HEK293 (cell line): Measurements from ENCODE around the gene TRAPPC2L.

Source experiments
- CTCF ChIA-PET: fragments of 350-600 bp; formaldehyde crosslinking; extraction: SDS; loops from one replicate; lab custom pipeline; 2021; ENCODE audit warnings: antibody characterized with exemption; lab: Yijun Ruan, JAX
- POLR2A ChIA-PET: fragments of 300-600 bp; formaldehyde crosslinking; extraction: SDS; loops from one replicate; lab custom pipeline; 2020; ENCODE audit warnings: antibody characterized with exemption, inconsistent platforms; lab: Yijun Ruan, JAX
- H3K27ac ChIP-seq: fragments of 200-500 bp; sonication (Bioruptor generic); 2 replicates; pipeline ENCODE4 v1.5.1; 2014; ENCODE audit warnings: low read depth, low read length, control low read depth, inconsistent platforms; ENCODE audit errors: extremely low read depth
- H3K36me3 ChIP-seq, 2 experiments: fragments of 200-500 bp in 1 of 2; sonication (Bioruptor generic) in 1 of 2; 1 replicate in 1 of 2; 2 replicates in 1 of 2; pipeline ENCODE4 v1.5.1; 2014 to 2017; ENCODE audit warnings: inconsistent platforms in 2 of 2, low read length in 2 of 2; ENCODE audit not compliant: control insufficient read depth in 2 of 2, insufficient read depth in 1 of 2
- H3K4me1 ChIP-seq: fragments of 200-500 bp; sonication (Bioruptor generic); 2 replicates; pipeline ENCODE4 v1.5.1; 2014; ENCODE audit warnings: mild to moderate bottlenecking, low read length, inconsistent platforms; ENCODE audit not compliant: control insufficient read depth, insufficient read depth
- H3K4me3 ChIP-seq: 2 replicates; pipeline ENCODE4 v1.5.1; 2011; ENCODE audit warnings: low read depth, mild to moderate bottlenecking, control low read depth, low read length, moderate library complexity
- H3K9me3 ChIP-seq: fragments of 200-500 bp; sonication (Bioruptor generic); 2 replicates; pipeline ENCODE4 v1.5.1; 2014; ENCODE audit warnings: low read depth, low read length, inconsistent platforms; ENCODE audit not compliant: control insufficient read depth, insufficient read depth
- GFI1B ChIP-seq: fragments of 450-650 bp; formaldehyde crosslinking; IDR thresholded peaks from 2 replicates; pipeline ENCODE4 v1.5.1; 2016; ENCODE audit warnings: missing biosample characterization, missing genetic modification characterization
- HIC1 ChIP-seq: fragments of 450-650 bp; formaldehyde crosslinking; IDR thresholded peaks from 2 replicates; pipeline ENCODE4 v1.5.1; 2016; ENCODE audit warnings: missing biosample characterization, missing genetic modification characterization
- KLF9 ChIP-seq: fragments of 450-650 bp; formaldehyde crosslinking; IDR thresholded peaks from 2 replicates; pipeline ENCODE4 v1.5.1; 2016; ENCODE audit warnings: missing biosample characterization, missing genetic modification characterization, low read depth
- PATZ1 ChIP-seq: fragments of 450-650 bp; formaldehyde crosslinking; IDR thresholded peaks from 2 replicates; pipeline ENCODE4 v1.5.1; 2016; ENCODE audit warnings: missing biosample characterization, missing genetic modification characterization
- REST ChIP-seq: fragments of 450-650 bp; formaldehyde crosslinking; IDR thresholded peaks from 2 replicates; pipeline ENCODE4 v1.5.1; 2016; ENCODE audit warnings: missing biosample characterization, missing genetic modification characterization
- WT1 ChIP-seq: fragments of 450-650 bp; formaldehyde crosslinking; IDR thresholded peaks from 2 replicates; pipeline ENCODE4 v1.5.1; 2016; ENCODE audit warnings: missing biosample characterization, missing genetic modification characterization
- ZNF132 ChIP-seq: fragments of 450-650 bp; formaldehyde crosslinking; IDR thresholded peaks from 2 replicates; pipeline ENCODE4 v1.5.1; 2017; ENCODE audit warnings: missing biosample characterization, missing genetic modification characterization, borderline replicate concordance
- ZNF16 ChIP-seq: fragments of 450-650 bp; formaldehyde crosslinking; IDR thresholded peaks from 2 replicates; pipeline ENCODE4 v1.5.1; 2016; ENCODE audit warnings: low read depth, missing biosample characterization, missing genetic modification characterization
- ZNF239 ChIP-seq: fragments of 450-650 bp; formaldehyde crosslinking; IDR thresholded peaks from 2 replicates; pipeline ENCODE4 v1.5.1; 2016; ENCODE audit warnings: missing biosample characterization, missing genetic modification characterization
- ZNF324 ChIP-seq: fragments of 450-650 bp; formaldehyde crosslinking; IDR thresholded peaks from 2 replicates; pipeline ENCODE4 v1.5.1; 2016; ENCODE audit warnings: missing biosample characterization, missing genetic modification characterization
- ZNF362 ChIP-seq: fragments of 450-650 bp; formaldehyde crosslinking; IDR thresholded peaks from 2 replicates; pipeline ENCODE4 v1.5.1; 2016; ENCODE audit warnings: missing biosample characterization, missing genetic modification characterization
- ZNF48 ChIP-seq: fragments of 450-650 bp; formaldehyde crosslinking; IDR thresholded peaks from 2 replicates; pipeline ENCODE4 v1.5.1; 2016; ENCODE audit warnings: missing biosample characterization, missing genetic modification characterization
- ZNF521 ChIP-seq: fragments of 450-650 bp; formaldehyde crosslinking; IDR thresholded peaks from 2 replicates; pipeline ENCODE4 v1.5.1; 2017; ENCODE audit warnings: missing biosample characterization, mild to moderate bottlenecking, missing genetic modification characterization
- ZNF624 ChIP-seq: fragments of 450-650 bp; formaldehyde crosslinking; IDR thresholded peaks from 2 replicates; pipeline ENCODE4 v1.5.1; 2017; ENCODE audit warnings: missing biosample characterization, missing genetic modification characterization
- ZNF843 ChIP-seq: fragments of 450-650 bp; formaldehyde crosslinking; IDR thresholded peaks from 2 replicates; pipeline ENCODE4 v1.5.1; 2016; ENCODE audit warnings: missing biosample characterization, missing genetic modification characterization
- ZXDB ChIP-seq: fragments of 450-650 bp; formaldehyde crosslinking; IDR thresholded peaks from 2 replicates; pipeline ENCODE4 v1.5.1; 2016; ENCODE audit warnings: missing biosample characterization, missing genetic modification characterization
- TF ChIP-seq, protein P1 (sequence below): fragments of 450-650 bp; formaldehyde crosslinking; IDR thresholded peaks from 2 replicates; pipeline ENCODE4 v1.5.1; 2016; ENCODE audit warnings: missing biosample characterization, missing genetic modification characterization
- TF ChIP-seq, protein P2 (sequence below): fragments of 450-650 bp; IDR thresholded peaks from 2 replicates; pipeline ENCODE4 v1.5.1; 2018; ENCODE audit warnings: missing biosample characterization, mild to moderate bottlenecking, missing genetic modification characterization

Gene TRAPPC2L

DNA sequence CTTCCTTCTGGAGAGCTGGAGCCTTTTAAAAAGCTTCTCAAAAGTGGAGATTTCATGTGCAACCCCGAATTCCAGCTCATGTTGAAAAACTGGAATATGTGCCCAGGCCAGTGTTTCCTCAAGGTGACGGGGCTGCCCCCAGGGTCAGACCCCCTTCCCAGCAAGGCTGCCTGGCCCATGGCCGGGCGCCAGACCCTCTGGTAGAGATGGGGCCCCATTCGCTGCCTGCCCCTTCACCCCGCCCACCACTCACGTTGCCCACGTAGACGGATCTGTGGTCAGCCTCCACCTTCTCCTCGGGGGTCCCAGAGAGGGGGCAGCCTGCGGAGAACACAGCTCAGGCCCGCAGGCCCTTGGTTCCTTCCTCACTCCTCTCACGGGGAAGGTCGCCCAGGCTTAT lies 8.4 kb downstream of the TRAPPC2L start:
- H3K36me3 ChIP-seq: peaks cover 0 to 23% of the 10 kb centered on the region in 2 experiments; a peak in 1 of 3 replicates
- no peaks in the 10 kb centered on the region for H3K9me3 ChIP-seq
- CTCF ChIA-PET: no interaction called here
- H3K4me1 ChIP-seq: no peaks in the 10 kb centered on the region
- TF ChIP-seq ZNF624 (tag by site-specific recombination): no peak
- TF ChIP-seq PATZ1 (tag by site-specific recombination): no peak
- no peak for TF ChIP-seq ZNF16 (tag by site-specific recombination)
- H3K4me3 ChIP-seq: no peak overlapping the region
- H3K27ac ChIP-seq: no peak overlapping the region
- POLR2A ChIA-PET: interaction anchor here (0.6 kb wide), 1 partner anchor 93 kb away, joined by 5 read pairs; no protein-coding TSS in a partner anchor

DNA sequence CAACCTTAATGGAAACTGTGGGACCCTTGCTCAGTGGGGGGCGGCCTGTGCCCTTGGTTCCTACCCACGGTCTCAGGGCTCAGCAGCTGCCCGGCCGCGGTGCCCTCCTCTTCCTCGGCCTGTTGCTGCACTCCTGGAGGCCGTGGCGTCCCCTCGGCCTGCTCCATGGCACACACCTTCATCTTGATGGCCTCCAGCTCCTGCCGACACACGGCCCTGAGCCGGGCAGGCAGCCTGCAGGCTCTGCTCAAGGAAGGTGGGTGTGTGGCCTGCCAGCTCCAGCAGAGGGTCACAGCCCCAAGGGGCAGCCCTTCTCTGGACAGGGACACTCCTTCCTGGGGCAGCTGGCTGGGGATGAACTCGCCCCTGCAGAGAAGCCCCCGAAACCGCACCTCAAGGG lies 8.8 kb downstream of the TRAPPC2L start:
- no peak for TF ChIP-seq HIC1 (tag by site-specific recombination)
- TF ChIP-seq KLF9 (tag by site-specific recombination): no peak
- no peak for TF ChIP-seq ZNF521 (tag by site-specific recombination)
- TF ChIP-seq ZNF362 (tag by site-specific recombination): no peak
- TF ChIP-seq, protein P1, sequence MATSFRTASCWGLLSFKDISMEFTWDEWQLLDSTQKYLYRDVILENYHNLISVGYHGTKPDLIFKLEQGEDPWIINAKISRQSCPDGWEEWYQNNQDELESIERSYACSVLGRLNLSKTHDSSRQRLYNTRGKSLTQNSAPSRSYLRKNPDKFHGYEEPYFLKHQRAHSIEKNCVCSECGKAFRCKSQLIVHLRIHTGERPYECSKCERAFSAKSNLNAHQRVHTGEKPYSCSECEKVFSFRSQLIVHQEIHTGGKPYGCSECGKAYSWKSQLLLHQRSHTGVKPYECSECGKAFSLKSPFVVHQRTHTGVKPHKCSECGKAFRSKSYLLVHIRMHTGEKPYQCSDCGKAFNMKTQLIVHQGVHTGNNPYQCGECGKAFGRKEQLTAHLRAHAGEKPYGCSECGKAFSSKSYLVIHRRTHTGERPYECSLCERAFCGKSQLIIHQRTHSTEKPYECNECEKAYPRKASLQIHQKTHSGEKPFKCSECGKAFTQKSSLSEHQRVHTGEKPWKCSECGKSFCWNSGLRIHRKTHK: no peak
- TF ChIP-seq ZNF132 (tag by site-specific recombination): no peak
- TF ChIP-seq ZNF843: no peak
- no peak for TF ChIP-seq ZNF324 (tag by site-specific recombination)
- TF ChIP-seq ZXDB (tag by site-specific recombination): no peak
- no peak overlapping the region for H3K4me3 ChIP-seq
- ChIA-PET CTCF (no interaction called here), POLR2A (interaction anchor here (0.6 kb wide), 1 partner anchor 92 kb away, joined by 5 read pairs; no protein-coding TSS in a partner anchor)
- H3K9me3 ChIP-seq: no peaks in the 10 kb centered on the region
- no peak overlapping the region for H3K27ac ChIP-seq
- H3K36me3 ChIP-seq: peaks cover 0 to 18% of the 10 kb centered on the region in 2 experiments; a peak in 1 of 3 replicates
- no peaks in the 10 kb centered on the region for H3K4me1 ChIP-seq

DNA sequence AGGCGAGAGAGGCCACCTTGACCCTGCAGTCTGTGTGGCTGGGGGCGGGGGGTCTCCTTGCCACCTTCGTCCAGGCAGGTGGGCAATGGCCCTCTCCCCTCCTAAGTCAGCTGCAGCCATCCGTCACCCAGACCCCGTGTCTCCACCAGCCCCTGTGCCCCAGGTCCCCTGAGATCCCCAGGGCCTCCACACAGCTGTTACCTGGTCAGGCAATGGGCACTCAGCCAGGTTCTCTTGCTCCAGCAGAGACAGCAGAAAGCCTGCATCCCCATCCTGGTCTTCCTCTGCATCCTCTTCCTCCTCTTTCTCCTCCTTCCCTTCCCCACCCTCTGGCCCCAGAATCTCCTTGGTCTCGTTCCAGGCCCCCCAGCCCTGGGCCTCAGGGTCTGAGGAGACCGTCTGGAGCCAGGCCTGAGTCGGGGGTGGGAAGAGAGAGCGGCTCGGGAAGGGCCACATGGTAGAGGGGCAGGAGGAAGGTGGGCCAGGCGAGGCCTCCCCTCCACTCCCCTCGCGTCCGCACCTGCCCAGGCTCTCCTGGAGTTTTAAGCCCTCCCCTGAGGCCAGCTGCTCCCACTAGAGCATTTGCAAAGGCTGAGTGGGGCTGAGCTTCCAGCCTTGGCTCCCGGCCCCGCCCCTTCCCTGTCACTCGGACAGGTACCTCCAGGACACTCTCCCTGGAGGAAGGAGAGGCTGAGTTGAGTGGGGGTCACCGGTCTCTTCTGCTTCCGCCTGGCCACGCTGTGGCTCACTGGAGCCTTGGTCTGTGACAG lies 9.4 kb downstream of the TRAPPC2L start, which contains the start of gene PABPN1L:
Gene PABPN1L, minus strand, starts transcription at position 510 of the 770 bp plus-strand sequence. Its CDS starts 54 bp downstream, at position 456.
- Histone ChIP-seq H3K27ac (no peak within 1 kb of the TSS), H3K4me3 (no peak within 1 kb of the TSS), H3K36me3 (peaks cover 0 to 12% of the 10 kb centered on the region in 2 experiments; a peak in 1 of 3 replicates), H3K4me1 (no peaks in the 10 kb centered on the region), H3K9me3 (no peaks in the 10 kb centered on the region)
- ChIA-PET POLR2A (interaction anchor here (0.6 kb wide), 1 partner anchor 791 kb away, joined by 5 read pairs; the partner anchor contains the start of genes CHMP1A and SPATA33), CTCF (interaction anchor here (0.9 kb wide), 1 partner anchor 8 kb away, joined by 4 read pairs; no protein-coding TSS in a partner anchor)
- TF ChIP-seq WT1 (tag by site-specific recombination): no peak
- TF ChIP-seq ZNF48 (tag by site-specific recombination): no peak
- TF ChIP-seq REST (tag by site-specific recombination): no peak
- no peak for TF ChIP-seq GFI1B (tag by site-specific recombination)
- TF ChIP-seq, protein P2, sequence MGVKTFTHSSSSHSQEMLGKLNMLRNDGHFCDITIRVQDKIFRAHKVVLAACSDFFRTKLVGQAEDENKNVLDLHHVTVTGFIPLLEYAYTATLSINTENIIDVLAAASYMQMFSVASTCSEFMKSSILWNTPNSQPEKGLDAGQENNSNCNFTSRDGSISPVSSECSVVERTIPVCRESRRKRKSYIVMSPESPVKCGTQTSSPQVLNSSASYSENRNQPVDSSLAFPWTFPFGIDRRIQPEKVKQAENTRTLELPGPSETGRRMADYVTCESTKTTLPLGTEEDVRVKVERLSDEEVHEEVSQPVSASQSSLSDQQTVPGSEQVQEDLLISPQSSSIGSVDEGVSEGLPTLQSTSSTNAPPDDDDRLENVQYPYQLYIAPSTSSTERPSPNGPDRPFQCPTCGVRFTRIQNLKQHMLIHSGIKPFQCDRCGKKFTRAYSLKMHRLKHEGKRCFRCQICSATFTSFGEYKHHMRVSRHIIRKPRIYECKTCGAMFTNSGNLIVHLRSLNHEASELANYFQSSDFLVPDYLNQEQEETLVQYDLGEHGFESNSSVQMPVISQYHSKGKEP (tag by site-specific recombination): no peak
- TF ChIP-seq ZNF239 (tag by site-specific recombination): no peak
